ENCODE measurements around the gene LRRC36. TPM values are rescaled to one million over a fixed set of nuclear protein-coding genes. Genes with fewer than 3 reads are reported as not detected.
A peak's percentile ranks its signal among the peaks of the same experiment; 100 is the strongest.

LRRC36 gene, protein sequence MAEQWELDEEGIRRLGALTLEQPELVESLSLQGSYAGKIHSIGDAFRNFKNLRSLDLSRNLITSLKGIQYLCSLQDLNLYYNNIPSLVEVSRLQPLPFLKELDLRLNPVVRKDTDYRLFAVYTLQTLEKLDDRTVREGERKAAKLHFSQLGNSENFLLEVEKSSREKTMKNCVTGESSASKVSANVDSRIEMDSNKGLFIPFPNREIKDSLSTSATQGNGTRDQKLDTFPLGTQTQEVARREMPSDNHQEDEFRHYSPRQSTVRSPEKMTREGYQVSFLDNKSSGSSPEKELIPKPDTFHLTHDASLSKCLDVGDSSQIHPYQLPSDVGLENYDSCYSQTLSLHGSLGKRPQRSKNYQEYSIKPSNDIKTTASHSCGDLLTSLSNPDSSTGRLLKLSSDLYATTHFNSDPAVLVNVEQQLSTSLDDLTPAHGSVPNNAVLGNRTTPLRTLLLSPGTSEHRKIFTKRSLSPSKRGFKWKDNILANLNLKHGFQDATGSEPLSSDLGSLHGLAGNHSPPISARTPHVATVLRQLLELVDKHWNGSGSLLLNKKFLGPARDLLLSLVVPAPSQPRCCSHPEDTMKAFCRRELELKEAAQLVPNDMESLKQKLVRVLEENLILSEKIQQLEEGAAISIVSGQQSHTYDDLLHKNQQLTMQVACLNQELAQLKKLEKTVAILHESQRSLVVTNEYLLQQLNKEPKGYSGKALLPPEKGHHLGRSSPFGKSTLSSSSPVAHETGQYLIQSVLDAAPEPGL
- 10 to 100 TPM in 1 of 5 donors, under 1 TPM in 1, not detected in 3; 0.73 to 33.0 TPM for total RNA-seq
- polyA plus RNA-seq: 1 to 10 TPM in 1 of 3 donors, under 1 TPM in 1, not detected in 1; 0.37 to 1.2 TPM
- long read RNA-seq, donor 1: 0 reads
- long read RNA-seq, donor 2: 0 reads
- long read RNA-seq, donor 3: 0 reads
- long read RNA-seq, donor 4: 0 reads
- long read RNA-seq, donor 5: 0 reads
- long read RNA-seq, donor 6: 0 reads
- long read RNA-seq, donor 7: 0 reads
- long read RNA-seq, donor 8: 0 reads
- long read RNA-seq, donor 9, partial matches to known transcripts: 24 of 33 reads
- long read RNA-seq, donor 9, other reads (novel, unspliced or antisense): 9 of 33 reads
- long read RNA-seq, donor 10: 0 reads

DNA sequence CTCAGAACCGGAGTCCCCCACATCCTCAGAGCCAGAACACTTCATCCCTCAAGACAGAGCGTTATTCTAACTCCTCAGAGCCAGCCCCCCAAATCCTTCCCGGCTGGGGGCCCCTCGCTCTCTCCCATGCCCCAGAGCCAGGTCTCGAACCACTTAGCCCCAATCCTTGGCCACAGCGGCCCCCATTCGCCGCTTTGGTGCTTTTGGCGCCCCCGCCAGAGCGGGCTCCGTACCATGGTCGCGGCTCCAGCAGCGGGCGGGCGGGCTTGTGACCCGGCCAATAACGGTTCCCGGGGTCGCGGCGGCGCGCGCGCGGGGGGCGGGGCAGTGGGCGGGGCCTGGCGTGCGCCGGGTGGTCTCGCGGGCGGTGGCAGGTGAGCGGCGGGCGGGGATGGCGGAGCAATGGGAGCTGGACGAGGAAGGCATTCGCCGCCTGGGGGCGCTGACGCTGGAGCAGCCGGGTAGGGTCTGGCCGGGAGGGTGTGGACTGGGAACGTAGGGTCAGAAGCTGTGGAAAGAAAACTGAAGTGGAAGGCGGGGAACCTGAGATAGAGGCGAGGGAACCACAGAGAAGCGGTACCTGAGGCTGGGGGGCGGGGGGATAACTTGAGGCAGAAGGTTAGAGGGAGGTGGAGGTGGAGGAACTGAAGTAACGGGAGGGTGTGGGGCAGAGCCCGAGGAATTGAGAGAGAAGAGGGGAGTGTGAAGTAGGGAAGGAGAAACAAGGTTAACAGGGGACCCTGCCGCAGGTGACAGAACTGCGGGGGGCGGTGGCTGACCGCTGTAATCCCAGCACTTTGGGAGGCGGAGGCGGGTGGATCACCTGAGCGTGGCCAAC lies at the start of gene LRRC36, which contains the start of gene KCTD19:
TSS of gene LRRC36 (plus strand) at position 344 of the 838 bp plus-strand sequence. CDS start at position 392, 48 bp downstream.
TSS of gene KCTD19 (minus strand) at position 270 of the 838 bp plus-strand sequence. CDS start at position 236, 34 bp downstream.
- intact Hi-C loops (cut with DNase I; ENCODE audit: low total_unique reads): no loop called here
- no peaks in the 10 kb centered on the region for H3K9me3 ChIP-seq
- H3K4me3 ChIP-seq: peak within 1 kb of the TSS; percentile 45 to 59 (median 54)
- DNase-seq: peak; percentile 78 to 91
- TF ChIP-seq, protein P1, sequence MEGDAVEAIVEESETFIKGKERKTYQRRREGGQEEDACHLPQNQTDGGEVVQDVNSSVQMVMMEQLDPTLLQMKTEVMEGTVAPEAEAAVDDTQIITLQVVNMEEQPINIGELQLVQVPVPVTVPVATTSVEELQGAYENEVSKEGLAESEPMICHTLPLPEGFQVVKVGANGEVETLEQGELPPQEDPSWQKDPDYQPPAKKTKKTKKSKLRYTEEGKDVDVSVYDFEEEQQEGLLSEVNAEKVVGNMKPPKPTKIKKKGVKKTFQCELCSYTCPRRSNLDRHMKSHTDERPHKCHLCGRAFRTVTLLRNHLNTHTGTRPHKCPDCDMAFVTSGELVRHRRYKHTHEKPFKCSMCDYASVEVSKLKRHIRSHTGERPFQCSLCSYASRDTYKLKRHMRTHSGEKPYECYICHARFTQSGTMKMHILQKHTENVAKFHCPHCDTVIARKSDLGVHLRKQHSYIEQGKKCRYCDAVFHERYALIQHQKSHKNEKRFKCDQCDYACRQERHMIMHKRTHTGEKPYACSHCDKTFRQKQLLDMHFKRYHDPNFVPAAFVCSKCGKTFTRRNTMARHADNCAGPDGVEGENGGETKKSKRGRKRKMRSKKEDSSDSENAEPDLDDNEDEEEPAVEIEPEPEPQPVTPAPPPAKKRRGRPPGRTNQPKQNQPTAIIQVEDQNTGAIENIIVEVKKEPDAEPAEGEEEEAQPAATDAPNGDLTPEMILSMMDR (IDR thresholded peaks at IDR 0.05): peak in 3 of 7 experiments; percentile 31 to 65 (median 42)
- TF ChIP-seq POLR2A (IDR thresholded peaks at IDR 0.05): no peak
- peak within 1 kb of the TSS in 3 of 5 donors; percentile 7 to 62 (median 57) for H3K27ac ChIP-seq
- WGBS, 5 donors: 6 to 15% (median 8%) methylated on average over 39 to 61 of the region's 61 CpGs
- H3K36me3 ChIP-seq: no peaks in the 10 kb centered on the region
- H3K4me1 ChIP-seq: peaks cover 9 to 17% (median 16%) of the 10 kb centered on the region in 4 donors
- H3K27me3 ChIP-seq: peaks cover 0 to 24% (median 2%) of the 10 kb centered on the region in 3 donors

DNA sequence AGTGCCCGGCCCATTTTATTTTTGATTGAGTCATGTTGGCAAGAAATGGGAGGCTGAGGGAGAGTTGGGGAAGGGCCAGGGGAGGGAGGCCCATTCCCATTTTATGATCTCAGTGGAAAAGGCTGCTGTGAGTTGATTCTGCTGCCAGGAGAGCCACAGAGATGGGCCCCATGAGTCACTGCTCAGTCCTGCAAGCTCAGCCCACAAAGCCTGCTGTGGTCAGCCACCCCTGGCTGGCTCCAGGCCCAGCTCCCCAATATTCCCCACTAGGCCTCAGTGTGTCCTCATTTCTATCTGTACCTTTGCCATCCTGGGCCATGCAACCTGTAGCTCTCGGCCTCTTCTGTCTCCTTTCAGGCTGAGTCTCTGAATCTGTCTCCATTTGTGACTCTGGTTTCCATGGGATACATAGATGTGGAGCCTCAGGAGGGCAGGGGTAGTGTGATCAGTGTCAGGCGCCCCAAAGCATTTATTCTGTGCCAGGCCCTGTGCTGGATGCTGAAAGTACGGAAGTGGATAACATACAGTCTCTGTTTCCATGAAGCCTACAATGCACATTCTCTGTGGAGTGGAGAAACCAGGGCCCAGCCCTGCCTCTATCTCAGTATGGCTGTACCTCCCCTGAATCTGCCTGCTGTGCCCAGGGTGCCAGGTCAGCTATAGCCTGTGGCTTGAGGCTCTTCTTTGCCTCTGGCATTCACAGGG lies 49.2 kb upstream of the LRRC36 start:
- WGBS, 5 donors: 84 to 88% (median 85%) methylated on average over 4 of the region's 4 CpGs
- peaks cover 3 to 14% (median 11%) of the 10 kb centered on the region in 4 donors for H3K36me3 ChIP-seq
- no peaks in the 10 kb centered on the region for H3K9me3 ChIP-seq
- TF ChIP-seq, protein P1 (IDR thresholded peaks at IDR 0.05): no peak
- TF ChIP-seq POLR2A (IDR thresholded peaks at IDR 0.05) (no peak), EP300 (IDR thresholded peaks at IDR 0.05) (no peak), POLR2AphosphoS5 (IDR thresholded peaks at IDR 0.05) (no peak)
- DNase-seq: peak in 1 of 2 donors; percentile 47
- peaks cover 24 to 36% (median 25%) of the 10 kb centered on the region in 4 donors for H3K4me1 ChIP-seq
- intact Hi-C loops (cut with DNase I; ENCODE audit: low total_unique reads): no loop called here
- H3K4me3 ChIP-seq: peak overlapping the region in 1 of 4 donors; percentile 81
- no peaks in the 10 kb centered on the region for H3K27me3 ChIP-seq
- H3K27ac ChIP-seq: peak overlapping the region; percentile 3 to 81 (median 69)

DNA sequence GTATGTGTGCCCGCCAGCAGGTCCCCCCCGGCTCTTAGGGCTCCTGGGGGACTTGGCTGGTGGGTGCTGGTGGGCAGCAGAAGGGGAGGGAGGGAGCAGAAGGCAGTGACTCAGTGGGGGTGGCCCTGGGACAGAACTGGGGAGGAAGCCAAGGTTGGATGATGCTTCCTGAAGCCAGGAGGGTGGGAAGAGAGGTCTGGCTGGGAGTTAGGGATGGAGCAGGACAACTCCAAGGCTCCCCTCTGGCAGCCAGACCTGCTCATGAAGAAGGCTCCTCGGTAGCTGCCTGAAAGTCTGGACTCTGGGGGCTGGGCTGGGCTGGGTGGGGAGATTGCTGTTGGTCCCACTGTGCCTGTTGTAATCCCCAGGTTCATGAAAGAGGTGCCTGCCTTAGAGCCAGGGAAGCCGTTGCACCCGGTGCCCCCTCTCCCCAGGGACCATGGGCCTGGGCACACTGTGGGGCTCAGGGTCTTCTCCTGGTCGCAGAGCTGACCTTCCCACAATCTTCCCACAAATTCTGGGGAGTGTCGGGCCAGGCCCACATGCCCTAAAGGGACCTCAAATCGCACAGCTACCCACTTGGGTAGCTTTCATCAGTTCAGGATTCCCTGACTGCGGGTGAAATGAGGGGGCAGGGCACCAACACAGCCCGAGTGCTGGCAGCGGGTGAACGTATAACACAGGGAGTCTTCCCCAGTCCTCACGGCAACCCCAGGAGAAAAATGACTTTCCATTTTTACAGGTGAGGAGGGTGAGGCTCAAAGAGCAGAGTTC lies 48.4 kb upstream of the LRRC36 start:
- Histone ChIP-seq H3K4me1 (peaks cover 24 to 36% (median 25%) of the 10 kb centered on the region in 4 donors), H3K9me3 (no peaks in the 10 kb centered on the region), H3K27me3 (no peaks in the 10 kb centered on the region), H3K4me3 (peak overlapping the region; percentile 62 to 81 (median 70)), H3K36me3 (peaks cover 3 to 14% (median 11%) of the 10 kb centered on the region in 4 donors), H3K27ac (peak overlapping the region; percentile 3 to 81 (median 69))
- WGBS, 5 donors: 51 to 59% (median 53%) methylated on average over 11 to 13 of the region's 13 CpGs
- DNase-seq: no peak
- TF ChIP-seq POLR2A (IDR thresholded peaks at IDR 0.05) (no peak), POLR2AphosphoS5 (IDR thresholded peaks at IDR 0.05) (no peak), EP300 (IDR thresholded peaks at IDR 0.05) (no peak)
- TF ChIP-seq, protein P1 (IDR thresholded peaks at IDR 0.05): no peak
- intact Hi-C loops (cut with DNase I; ENCODE audit: low total_unique reads): no loop called here
